ENCODE measurements around the gene ANKRD49.

The ANKRD49 gene

DNA sequence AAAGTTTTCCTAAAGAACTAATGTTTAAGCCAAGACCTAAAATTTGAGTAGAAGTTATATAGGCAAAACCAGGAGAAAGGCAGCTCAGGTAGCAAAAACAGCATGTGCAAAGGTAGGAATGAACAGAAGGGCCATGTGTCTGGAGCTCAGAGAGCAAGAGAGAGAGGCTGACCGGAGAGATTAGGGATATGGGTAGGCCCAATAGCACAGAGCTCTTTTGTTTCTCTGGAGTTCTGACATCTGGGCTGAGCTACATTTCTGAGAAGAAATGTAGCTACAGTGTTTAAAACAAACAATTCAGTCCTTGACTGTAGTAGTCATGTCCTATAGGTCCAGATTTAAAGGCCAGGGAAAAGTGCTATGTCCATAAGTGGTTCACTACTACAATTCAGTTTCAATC is 22.9 kb downstream of the ANKRD49 start:
- no peak for DNase-seq (ENCODE audit: low read depth)
- TF ChIP-seq CTCF (IDR thresholded peaks at IDR 0.05; ENCODE audit: low read depth, low read length, missing control alignments): no peak
- H3K4me3 ChIP-seq (ENCODE audit: low read depth, low read length): no peak overlapping the region

DNA sequence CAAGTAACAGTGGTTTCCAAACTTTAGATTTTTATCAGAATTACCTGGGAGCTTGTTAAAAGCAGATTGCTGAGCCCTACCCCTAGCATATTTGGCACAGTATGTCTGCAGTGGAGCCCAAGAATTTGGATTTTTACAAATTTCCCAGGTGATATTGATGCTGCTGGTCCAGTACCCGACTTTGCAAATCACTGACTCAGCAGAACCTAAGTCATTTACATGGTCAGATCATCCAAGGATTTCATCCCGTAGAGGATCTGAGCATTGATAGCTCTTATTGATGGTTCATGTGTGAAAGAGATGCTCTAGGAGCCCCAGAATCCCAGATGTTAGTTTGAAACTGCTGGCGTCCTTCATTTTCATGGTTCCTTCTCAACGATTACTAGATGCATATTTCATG is 24.5 kb downstream of the ANKRD49 start:
- no peak for TF ChIP-seq CTCF (IDR thresholded peaks at IDR 0.05; ENCODE audit: low read depth, low read length, missing control alignments)
- no peak overlapping the region for H3K4me3 ChIP-seq (ENCODE audit: low read depth, low read length)
- DNase-seq (ENCODE audit: low read depth): no peak

- no peak for DNase-seq (ENCODE audit: low read depth)
- peak; percentile 31 for TF ChIP-seq CTCF (IDR thresholded peaks at IDR 0.05; ENCODE audit: low read depth, low read length, missing control alignments)
- no peak overlapping the region for H3K4me3 ChIP-seq (ENCODE audit: low read depth, low read length)
Measured at GRCh38 chr11:94519478-94520084, 25.8 kb downstream of the ANKRD49 start.

DNA sequence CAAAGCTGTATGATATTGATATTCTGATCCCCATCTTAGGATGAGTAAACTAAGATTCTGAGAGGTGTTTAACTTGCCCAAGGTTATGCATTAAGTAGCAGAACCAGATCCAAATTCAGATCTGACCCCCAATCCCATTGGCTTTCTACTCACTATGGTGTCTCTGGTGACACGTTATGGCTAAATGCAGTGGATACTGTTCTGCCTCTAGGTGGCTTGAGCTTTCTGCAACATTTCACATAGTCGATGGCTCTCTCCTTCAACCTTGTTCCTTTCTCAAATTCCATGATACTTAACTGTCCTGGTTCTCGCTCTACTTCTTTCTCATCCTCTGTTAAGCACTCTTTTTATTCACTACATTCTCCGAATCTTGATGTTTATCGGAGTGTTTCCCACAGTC is 27.9 kb downstream of the ANKRD49 start:
- peak; percentile 52 for TF ChIP-seq CTCF (IDR thresholded peaks at IDR 0.05; ENCODE audit: low read depth, low read length, missing control alignments)
- H3K4me3 ChIP-seq (ENCODE audit: low read depth, low read length): no peak overlapping the region
- DNase-seq (ENCODE audit: low read depth): no peak

- TF ChIP-seq CTCF (IDR thresholded peaks at IDR 0.05; ENCODE audit: low read depth, low read length, missing control alignments): no peak
- DNase-seq (ENCODE audit: low read depth): no peak
- no peak overlapping the region for H3K4me3 ChIP-seq (ENCODE audit: low read depth, low read length)
Measured at GRCh38 chr11:94524341-94524740, 30.6 kb downstream of the ANKRD49 start.

DNA sequence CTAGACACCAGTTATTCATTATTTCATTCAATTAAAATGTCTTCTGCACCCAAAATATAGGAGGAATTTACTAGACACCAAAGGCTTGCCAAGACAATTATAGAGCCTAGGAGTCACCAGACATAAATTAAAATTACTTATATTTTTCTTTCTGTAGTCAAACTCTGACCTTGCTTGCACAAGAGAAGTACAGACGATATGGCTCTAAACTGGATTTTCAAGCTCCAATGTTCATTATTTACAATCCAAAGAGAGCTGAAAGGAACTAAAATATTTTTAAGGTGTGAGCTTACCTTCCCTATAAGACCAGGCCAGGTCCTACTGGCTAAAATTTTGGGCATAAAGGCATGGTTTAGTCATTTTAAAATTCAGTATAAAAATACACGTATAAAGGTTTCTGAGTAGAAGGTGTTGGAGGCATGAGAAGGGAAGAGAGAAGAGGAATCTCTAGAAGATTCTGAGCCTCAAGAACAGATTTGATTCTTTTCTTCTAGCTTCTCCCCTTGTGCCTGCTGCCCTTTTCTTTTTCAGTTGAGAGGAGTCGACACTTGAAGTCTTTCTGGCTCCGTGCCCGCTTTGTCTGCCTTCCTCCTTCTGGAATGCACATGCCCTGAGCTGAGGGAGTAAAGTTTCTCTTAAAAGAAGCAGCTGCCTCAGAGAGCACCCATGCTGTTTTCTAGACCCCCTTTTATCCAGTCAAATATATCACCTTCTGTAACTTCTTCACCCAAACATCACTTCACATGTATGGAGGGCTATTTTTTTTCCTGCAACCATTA is 32.0 kb downstream of the ANKRD49 start:
- TF ChIP-seq CTCF (IDR thresholded peaks at IDR 0.05; ENCODE audit: low read depth, low read length, missing control alignments): no peak
- no peak overlapping the region for H3K4me3 ChIP-seq (ENCODE audit: low read depth, low read length)
- DNase-seq (ENCODE audit: low read depth): no peak
